Measurements from ENCODE around the gene MIOX.

The MIOX gene

DNA sequence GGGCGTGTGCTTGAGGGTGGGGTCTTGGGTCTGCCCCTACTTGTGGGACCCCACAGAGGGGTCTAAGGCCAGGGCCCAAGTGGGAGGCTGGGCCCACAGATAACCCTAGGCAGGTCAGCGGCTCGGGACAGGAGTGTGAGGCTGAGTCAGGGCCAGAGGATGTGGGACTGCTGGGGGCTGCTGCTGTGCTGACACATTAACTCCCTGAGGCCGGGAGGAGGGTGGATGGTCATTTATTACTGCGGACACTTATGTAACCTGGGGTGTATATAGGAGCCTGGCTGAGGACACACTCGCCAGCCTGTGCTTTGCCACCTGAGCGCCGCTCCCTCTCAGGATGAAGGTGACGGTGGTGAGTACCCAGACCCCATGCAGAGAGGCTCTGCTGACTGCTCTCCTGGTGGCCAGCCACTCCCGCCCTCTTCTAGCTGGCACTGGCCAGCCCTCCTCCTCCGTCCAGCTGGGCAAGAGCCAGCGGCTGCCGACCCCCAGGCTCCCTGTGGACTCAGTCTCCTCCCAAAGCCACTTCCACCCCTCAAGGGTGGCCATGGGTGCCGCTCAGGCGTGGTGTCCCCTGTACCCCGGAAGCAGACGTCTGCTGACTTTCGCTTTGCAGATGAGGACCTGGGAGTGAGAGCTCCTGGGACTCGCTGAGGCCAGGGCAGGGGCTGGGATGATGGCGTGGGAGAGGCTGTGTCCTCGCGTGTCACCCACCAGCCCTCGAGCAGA is at the start of gene MIOX:
Gene MIOX (plus strand): TSS at position 299 of the 729 bp plus-strand sequence. CDS start 39 bp downstream, at position 338.
- no peak for DNase-seq

DNA sequence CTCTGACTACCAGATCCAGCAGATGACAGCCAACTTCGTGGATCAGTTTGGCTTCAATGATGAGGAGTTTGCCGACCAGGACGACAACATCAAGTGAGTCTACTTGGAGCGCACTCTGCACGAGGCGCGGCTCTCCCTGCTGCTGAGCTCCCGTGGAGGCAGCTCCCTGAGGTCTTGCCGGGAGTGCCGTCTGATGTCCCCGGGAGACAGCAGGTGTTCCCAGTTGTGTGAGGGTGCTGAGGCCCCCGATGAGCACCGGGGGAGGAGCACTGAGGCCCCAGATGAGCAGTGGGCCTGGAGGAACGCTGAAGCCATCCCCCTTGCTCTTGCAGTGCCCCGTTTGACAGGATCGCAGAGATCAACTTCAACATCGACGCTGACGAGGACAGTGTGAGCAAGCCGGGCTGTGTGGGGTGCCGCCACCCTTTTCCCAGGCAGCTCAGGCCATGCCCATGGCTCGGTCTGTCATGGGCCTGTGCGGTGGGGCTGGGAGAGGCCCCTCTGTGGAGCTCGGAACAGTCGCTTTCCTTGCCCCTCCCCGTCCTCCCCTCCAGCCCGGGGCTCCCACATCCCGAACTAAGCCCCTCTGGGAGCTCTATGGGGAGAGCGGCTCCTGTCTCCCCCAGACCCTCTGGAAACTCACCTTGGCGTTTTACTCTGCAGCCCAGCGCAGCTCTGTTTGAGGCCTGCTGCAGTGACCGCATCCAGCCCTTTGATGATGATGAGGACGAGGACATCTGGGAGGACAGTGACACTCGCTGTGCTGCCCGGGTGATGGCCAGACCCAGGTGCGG is 49.0 kb upstream of the MIOX start:
- DNase-seq, result no peak

DNA sequence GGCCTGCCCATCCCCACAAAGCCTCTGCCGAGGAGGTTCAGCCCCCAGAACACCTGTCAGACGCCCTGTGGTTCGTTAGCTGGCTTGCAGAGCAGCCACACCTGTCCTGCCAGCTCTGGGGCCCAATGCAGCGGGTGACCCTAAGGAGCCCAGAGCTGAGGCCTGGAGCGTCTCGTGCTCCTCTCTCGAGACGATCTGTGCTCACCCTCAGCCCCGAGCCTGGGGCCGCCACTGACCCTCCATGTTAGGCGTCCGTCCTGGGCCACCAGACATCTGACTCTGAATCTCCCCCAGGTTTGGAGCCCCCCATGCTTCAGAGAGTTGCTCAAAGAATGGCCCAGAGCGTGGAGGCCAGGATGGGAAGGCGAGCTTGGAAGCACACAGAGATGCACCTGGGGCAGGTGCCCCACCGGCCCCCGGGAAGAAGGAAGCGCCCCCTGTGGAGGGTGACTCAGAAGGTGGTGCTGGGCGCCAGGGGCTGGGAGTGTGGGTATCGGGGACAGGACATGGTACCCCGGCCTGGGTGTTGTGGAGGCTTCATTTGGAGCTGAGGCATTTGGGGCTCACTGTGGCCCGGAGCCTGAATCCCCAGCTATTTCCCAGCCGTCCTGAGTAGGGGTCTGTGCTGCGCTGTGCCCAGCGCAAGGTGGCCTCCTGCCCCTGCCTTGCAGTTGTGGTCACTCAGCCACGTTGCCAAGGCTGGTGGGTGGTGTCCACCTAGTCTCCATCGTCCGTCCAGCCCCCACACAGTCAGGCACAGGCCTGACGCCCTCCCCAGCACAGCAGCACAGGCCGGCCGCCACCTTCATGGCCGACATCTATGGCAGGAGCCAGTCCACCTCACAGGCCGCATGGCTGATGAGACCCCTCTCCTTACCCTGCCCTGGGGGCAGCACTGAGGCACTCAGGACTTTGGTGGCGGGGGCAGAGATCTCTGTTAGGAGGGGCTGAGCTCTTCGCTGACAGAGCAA is 48.1 kb upstream of the MIOX start:
- DNase-seq, result no peak

DNA sequence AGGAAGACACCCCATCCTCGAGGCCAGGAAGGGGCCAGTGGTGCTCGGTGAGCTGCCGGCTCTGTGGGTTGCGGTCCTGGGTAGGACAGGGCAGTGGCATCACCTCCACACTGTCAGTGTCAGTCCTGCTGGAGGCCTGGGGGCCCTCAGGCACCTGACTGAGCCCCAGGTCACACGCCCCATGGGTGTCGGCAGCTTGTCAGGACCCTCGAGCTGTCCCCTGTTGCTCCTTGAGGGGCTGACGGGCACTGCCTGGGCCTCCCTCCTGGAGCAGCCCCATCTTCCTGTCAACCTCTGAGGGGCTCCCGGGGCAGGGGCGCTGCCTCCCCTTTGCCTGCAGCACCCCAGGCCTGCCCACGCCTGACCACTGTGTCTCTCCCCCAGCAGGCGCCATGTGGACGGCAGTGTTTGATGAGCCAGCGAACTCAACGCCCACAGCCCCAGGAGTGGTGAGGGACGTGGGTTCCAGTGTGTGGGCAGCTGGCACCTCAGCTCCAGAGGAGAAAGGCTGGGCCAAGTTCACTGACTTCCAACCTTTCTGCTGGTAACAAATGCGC is 47.3 kb upstream of the MIOX start:
- no peak for DNase-seq

DNA sequence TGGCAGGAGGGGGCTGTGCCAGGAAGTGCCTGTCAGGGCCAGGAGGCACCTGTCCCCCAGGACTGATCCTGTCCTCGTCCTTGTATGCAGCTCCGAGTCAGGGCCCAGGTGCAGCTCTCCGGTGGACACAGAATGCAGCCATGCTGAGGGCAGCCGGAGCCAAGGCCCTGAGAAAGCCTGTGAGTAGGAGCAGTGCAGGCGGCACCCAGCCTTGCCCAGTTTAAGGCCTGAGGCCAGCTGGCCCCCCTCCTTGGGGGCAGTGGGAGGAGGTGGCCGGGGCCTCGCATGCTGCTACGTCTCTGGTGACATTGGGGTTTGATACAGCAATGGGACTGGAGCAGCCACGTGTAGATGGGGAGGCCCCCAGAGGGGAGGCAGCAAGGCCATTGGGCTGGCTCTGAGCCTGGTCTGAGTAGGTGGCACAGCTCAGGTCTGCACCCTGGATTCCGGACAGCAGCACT is 46.8 kb upstream of the MIOX start:
- no peak for DNase-seq

DNA sequence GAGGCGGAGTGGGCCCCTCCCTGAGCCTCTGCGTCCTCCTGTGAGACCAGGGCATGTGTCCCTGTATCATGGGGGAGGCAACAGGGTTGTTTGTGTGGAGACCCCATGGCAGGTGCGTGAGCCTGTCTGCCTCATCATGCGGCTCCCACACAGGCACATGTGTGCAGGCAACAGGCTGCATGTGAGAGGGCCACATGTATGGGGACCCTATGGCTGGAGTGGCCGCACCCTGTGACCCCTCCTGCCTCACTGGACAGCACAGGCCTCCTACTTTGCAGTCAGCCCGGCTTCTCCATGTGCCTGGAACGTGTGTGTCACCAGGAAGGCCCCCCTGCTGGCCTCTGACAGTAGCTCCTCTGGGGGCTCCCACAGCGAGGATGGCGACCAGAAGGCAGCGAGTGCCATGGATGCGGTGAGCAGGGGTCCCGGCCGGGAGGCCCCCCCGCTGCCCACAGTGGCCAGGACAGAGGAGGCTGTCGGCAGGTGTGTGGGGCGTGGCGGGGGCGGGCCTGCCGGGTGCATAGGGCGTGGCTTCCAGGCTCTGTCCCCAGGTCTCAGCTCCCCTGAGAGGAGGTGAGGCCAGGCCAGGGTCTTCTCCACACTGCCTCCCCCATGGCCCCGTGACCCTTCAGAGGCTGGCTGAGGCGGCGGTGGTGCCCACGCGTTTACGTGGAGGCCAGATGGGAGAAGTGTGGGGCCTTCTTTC is 46.0 kb upstream of the MIOX start:
- no peak for DNase-seq

DNA sequence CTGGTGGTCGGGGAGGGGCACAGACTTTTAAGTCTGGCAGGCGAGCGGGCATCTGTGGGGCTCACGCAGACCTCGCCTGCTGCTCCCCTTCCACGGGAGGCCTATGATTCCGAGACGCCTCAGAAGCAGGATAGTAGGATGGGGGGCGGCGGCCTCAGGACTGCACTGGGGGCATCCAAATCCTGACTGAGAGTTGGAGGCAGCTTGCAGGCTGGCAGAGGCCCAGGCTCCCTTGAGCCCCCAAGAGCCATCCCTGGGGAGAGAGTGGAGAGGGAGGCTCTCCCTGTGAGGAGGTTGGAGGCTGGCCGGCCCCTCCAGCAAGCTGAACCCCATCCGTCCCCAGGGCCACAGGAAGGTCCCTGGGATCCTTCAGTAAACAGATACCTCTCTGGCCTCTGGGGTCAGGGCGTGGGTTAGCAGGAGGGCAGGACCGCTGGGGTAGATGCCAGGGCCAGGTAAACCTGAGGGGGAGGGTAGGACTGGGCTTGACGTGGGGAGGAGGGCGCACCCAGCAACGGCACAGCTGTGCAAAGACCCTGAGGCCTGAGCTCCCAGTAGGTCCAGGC is 45.1 kb upstream of the MIOX start:
- DNase-seq, result no peak

DNA sequence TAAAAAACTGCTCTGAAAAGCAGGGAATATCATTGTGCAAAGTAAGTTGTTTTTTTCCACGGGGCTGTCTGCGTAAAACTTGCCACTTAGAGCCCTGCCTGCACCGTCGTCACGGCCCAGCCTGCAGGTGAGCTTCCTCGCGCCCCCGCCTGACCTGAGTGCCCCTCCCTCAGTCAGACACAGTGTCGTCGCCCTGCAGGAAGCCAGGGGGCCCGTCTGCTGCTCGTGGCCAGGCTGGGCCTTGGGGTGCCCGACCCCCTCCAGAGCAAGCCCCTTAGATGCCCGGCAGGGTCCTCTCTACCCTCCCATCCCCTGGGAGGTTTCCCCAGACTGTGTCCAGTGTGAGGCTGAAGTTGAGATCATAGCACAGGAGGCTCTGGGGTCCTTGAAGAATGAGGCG is 43.5 kb upstream of the MIOX start:
- DNase-seq, result no peak

DNA sequence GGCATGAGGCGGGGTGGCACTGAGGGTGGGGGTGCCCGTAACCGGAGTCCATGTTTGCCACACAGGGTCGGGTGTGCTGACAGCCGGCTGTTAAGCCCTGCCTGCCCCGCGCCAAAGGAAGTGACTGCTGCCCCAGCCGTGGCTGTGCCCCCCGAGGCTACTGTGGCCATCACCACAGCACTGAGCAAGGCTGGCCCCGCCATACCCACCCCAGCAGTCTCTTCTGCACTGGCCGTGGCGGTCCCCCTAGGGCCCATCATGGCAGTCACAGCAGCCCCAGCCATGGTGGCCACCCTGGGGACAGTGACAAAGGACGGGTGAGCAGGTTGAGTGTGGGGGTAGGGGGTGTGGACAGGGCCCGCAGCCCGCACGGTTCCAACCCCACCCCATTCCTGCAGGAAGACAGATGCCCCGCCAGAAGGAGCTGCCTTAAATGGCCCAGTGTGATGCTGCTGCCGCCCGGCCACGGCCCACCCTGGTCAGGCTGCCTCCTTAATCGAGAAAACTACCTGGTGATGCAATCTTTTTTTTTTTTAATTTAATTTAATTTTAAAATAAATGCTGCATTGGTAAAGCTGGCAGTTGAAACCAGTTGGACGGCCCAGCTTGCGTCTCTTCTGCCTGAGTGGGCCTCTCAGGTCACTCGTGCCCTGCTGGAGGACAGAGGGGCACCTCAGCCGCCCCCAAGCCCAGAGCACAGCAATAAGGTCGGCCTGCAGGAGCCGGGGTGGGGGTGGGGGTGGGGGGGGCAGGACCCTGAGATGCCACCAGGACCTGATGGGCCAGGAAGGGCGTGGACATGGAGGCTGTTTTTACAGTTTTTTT is 42.6 kb upstream of the MIOX start:
- DNase-seq, result no peak

DNA sequence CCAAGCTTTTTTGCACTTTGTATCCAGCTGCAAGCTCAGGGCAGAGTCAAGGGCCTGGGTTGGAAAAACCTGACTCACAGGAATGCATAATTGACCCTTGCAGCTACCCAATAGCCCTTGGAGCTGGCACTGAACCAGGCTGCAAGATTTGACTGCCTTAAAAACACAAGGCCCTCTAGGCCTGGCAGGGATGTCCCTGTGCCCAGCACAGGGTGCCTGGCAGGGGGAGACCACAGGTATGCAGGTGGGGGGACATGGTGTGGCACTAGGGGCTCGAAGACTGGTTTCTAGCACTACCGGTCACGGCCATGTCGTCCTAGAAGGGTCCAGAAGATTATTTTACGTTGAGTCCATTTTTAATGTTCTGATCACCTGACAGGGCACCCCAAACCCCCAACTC is 42.0 kb upstream of the MIOX start:
- DNase-seq, result no peak

DNA sequence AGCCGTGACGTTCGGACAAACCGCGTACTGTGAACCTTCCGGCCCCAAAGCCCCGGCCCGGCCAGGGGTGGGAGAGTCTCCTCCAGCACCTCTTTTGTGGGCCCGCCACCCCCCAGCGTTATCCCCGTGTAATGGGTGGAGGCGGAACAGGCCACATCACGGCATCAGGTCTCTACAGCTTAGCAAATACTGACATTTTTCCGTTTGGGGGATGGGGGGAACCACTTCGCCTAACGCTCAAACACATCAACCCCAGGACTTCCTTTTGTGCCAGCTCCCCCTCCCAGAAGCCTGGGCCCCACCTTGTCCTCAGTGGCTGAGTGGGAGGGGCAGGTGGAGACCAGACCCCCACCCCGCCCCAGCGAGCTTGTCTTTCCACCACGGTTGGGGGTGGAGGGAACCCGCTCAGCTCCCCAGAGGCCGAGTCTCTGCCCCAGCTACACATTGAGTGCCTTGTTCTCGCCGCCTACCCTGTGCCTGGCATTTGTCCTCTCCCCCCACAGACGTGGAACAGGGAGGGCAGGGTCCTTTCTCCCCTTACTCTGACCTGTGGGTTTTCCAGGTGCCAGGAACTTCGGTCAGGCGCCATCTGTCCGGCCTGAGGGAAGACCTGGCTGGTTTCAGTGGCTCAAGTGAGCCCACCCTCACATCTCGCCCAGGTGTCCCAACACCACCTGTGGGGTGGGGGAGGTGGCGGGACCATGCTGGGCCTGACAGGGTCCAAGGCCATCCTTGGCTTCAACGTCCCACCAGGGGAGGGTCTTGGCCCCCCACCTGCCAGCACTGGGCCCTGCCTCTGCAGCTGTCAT is 41.4 kb upstream of the MIOX start:
- DNase-seq, result no peak

DNA sequence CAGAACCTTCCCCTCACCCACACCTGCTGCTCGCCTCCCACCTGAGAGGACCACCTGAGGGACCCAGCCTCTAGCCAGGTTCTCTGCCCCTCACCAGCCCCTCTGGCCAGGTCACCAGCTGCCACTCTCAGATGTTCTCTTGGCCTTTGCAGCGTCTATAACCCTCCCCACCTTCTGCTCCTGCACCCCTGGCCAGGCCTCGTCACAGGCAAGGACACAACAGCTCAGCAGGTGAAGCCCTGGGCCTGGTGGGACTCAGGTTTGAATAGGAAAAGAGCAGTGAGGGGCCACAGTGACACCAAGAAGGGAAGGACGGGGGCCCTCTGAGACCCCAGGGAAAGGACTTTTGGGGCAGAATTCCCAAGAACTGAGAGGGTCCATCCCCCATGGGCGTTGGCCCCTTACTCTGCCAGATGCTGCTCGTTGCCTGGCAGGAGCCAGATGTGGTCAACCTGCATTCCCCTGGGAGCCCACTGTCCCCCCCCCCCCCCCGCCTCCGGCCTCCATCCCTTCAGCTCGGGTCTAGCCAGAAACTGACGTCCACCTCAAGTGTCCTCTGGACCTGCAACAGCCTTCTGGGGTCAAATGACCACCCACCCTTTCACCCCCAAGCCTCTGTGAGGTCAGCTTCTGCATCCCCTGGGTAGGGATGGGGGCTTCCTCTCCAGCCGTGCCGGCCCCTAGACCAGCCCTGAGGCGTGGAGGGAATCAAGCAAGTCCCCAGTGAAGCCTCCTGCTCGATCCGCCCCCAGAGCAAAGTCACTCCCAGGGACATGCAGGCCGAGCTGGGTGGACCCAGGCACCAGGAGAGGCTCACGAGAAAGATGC is 40.6 kb upstream of the MIOX start:
- DNase-seq, result no peak

DNA sequence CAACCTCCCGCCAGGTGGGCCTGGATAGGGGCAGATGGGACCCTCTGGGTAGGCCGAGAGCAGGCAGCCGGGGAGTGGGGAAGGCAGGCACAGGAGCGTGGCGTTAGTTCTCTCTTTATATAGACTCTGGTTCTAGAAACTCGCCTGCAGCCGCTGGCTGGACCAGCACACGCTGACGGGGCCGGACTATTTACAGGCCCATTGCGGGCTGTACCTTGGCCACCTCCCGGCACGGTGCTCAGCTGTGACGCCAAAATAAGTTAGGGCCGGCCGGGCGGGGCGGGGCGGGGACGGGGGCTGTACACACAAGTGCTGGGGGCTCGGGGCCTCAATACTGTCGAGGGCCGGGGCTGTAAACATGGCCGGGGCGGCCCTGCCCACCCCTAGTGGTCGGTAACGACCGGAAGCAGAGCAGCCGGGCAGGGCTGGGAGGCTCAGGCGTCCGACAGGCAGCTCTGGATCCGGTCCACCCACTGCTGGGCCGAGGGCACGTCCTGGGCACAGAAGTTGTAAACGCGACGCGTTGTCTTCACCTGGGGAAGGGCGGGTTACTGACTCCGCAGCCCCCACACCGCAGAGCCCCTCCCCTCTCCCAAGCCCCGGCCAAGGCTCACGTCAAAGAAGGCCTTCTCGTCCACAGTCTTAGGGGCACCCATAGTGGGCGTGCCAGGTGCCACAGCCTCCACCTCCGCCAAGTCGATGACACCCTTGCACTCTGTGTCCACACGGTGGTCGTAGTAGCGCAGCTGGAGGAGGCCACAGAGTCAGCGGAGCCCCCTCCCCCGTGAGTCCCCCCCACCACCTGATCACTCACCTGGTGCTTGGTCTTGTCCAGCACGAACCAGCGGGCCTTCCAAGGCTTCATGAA is 39.7 kb upstream of the MIOX start:
- no peak for DNase-seq

DNA sequence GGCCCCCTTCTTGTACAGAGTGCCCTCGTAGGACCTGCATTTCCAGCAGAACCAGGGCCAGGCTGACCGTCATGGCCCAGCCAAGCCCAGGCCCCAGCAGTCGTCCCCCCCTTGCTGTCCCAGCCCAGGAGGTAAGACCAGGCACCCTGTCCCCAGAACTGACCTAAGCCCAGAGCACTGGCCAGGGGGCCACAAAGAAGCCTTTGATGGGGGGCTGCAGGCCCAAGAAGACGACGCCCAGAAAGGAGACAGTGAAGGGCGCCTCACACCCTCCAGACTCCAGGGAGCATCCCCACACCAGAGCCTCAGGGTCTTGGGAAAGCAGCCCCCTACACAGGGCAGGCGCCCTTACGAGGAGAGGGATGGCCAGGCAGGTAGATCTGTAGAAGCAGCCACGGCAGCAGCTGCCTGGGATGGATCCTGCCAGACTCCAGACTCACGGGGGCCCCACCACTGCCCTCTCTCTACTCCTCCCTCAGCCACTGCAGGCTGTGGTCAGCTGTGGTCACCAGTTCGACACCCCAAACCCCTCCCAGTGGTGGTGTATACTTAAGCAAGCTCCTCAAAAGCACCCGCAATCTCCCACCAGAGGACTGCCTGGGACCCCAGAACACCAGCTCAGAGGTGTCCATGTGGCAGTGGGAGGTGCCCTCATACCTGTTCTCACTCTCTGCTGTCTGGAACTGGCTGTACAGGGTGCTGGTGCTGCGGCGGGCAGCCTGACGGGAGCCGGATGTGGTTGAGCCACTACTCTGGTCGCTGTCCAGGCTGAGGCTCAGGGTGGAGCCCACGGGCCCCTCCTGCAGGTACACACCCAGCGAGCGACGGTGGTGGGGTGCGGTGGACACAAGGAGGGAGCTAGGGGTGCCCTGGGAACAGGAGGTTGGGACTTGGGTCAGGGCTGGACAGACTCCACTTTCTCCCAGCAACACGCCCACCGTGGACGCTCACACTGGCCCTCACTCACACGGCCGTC is 38.8 kb upstream of the MIOX start:
- no peak for DNase-seq

DNA sequence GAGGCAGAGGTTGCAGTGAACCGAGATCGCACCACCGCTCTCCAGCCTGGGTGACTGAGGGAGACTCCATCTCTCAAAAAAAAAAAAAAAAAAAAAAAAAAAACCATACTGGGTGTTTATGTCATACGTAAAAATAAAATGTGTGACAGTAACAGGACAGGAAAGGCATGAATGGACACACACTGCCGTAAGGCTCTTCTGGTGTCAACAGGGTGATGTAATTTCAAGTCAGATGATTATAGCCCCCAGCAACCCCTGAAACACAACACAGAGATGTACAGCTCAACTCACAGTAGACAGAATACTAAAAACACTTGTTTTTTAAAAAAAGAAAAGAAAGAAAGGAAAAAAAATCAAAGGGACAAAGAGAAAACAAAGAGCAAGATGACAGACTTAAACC is 34.0 kb upstream of the MIOX start:
- DNase-seq, result no peak

DNA sequence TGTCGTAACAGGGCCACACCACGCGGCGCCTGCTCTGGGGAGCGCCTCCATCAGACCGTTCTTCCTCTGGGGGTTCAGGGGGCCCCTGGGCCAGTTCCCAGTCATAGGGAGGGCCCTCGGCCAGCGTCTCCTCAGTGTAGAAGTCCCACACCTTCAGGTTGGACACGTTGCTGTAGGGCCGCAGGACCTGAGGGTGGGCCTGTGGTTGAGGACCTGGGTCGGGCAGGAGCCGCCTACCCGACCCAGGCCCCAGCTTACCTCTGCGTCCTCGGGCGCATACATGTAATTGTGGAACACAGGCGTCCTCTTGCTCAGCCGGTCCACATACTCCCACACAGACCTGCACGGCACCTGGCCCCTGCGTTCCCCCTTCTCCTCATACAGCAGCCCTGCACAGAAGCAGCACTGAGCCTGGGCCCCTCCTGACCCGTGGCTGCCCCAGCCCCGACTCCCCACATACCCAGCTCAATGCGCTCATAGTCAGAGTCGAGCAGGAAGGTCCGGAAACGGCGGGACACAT is 32.0 kb upstream of the MIOX start:
- DNase-seq, result no peak

DNA sequence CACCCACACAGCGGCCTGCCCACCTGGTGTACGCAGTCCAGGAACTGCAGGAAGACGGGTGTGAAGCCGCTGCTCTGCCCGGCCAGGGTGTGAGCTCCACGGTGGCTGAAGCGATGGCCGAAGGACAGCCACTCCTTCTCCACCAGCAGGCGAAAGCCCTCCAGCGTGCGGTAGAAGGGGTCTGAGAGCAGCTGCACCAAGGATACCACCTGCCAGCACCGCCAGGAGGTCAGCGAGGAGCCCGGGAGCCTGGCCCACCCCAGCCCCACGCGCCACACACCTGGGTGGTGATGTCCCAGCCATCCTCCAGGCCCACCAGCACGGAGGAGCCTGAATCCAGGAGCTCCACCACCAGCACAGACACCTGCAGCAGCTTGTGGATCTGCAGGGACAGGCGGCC is 31.5 kb upstream of the MIOX start:
- no peak for DNase-seq
